ENCODE measurements around the gene TCP11. TPM values are rescaled to one million over a fixed set of nuclear protein-coding genes. Genes with fewer than 3 reads are reported as not detected.

TCP11 gene
- total RNA-seq, 1 experiment from 2014 or later: not detected

GRCh38 chr6:35105078-35105477 is 36.1 kb downstream of the TCP11 start:
- no peak overlapping the region for H3K27ac Mint-ChIP-seq
- no peak overlapping the region for H3K4me3 Mint-ChIP-seq
- no peak overlapping the region for H4K91ac ChIP-seq (ENCODE audit: insufficient read length, low read depth, low read length)
- no peaks in the 10 kb centered on the region for H3K9me3 ChIP-seq (ENCODE audit: control insufficient read depth, low read depth, low read length)
- no peak overlapping the region for H3K23ac ChIP-seq (ENCODE audit: insufficient read length, low read depth, low read length)
- peaks cover 0 to 4% (median 0%) of the 10 kb centered on the region in 3 experiments; a peak in 2 of 7 replicates for H3K36me3 Mint-ChIP-seq (ENCODE audit: insufficient read depth in 1 of 3, low read depth in 3 of 3)
- H3K27ac ChIP-seq (ENCODE audit: insufficient read length, low read depth, low read length): no peak overlapping the region
- no peak overlapping the region for H2BK5ac ChIP-seq (ENCODE audit: insufficient read length, low read length)
- H3K4me2 ChIP-seq (ENCODE audit: insufficient read depth, insufficient read length, low read length): no peak overlapping the region
- H3K4me1 ChIP-seq (ENCODE audit: insufficient read depth, low read length): no peaks in the 10 kb centered on the region
- no peak overlapping the region for H3T11ph ChIP-seq (ENCODE audit: low read length)
- DNase-seq: no peak
- no peak overlapping the region for H3K56ac ChIP-seq (ENCODE audit: insufficient read length, low read depth, low read length)
- H3K79me1 ChIP-seq (ENCODE audit: insufficient read depth, low read depth, low read length, poor library complexity, severe bottlenecking): no peaks in the 10 kb centered on the region
- no CpG with 5 or more reads among the region's 3 CpGs for WGBS (ENCODE audit: extremely low coverage, insufficient read length, low lambda C conversion rate)
- peaks cover 5 to 13% of the 10 kb centered on the region in 2 experiments; a peak in 4 of 5 replicates for H3K9me3 Mint-ChIP-seq
- no peaks in the 10 kb centered on the region for H3K23me2 ChIP-seq (ENCODE audit: insufficient read length, low read depth, low read length, poor library complexity, severe bottlenecking)
- no peak overlapping the region for H4K5ac ChIP-seq (ENCODE audit: insufficient read length, low read depth, low read length)
- H4K20me1 ChIP-seq (ENCODE audit: control insufficient read depth, insufficient read depth, insufficient read length): no peaks in the 10 kb centered on the region
- no peak overlapping the region for H3K4ac ChIP-seq (ENCODE audit: low read depth, low read length)
- H4K8ac ChIP-seq (replicated peaks; ENCODE audit: insufficient read length, low read depth, low read length): no peak overlapping the region
- no peak overlapping the region for H2BK20ac ChIP-seq (ENCODE audit: low read depth, low read length, poor library complexity, severe bottlenecking)
- no peaks in the 10 kb centered on the region for H3K4me1 Mint-ChIP-seq
- H2BK120ac ChIP-seq (ENCODE audit: low read depth, low read length, poor library complexity, severe bottlenecking): no peak overlapping the region
- H3K18ac ChIP-seq (ENCODE audit: insufficient read length, low read depth, low read length): no peak overlapping the region
- no peak overlapping the region for H2BK12ac ChIP-seq (ENCODE audit: insufficient read length, low read depth, low read length)
- no peak overlapping the region for H2AFZ ChIP-seq (ENCODE audit: low read length)
- no peak overlapping the region for H2AK5ac ChIP-seq (ENCODE audit: insufficient read length, low read length)
- no peak overlapping the region for H2BK15ac ChIP-seq (ENCODE audit: low read depth, low read length)
- peaks cover 5% of the 10 kb centered on the region; the same call in 1 of the 2 replicates for H3K27me3 Mint-ChIP-seq (ENCODE audit: low read depth)
- H3K14ac ChIP-seq (ENCODE audit: insufficient read depth, low read length): no peak overlapping the region
- no peaks in the 10 kb centered on the region for H3K79me2 ChIP-seq (ENCODE audit: insufficient read depth, low read length)
- H3K27me3 ChIP-seq (ENCODE audit: insufficient read depth, low read length): no peaks in the 10 kb centered on the region
- TF ChIP-seq CTCF (conservative IDR thresholded peaks at IDR 0.05): no peak
- no peak overlapping the region for H3K9ac ChIP-seq (ENCODE audit: extremely low read depth, insufficient read length, low read length)
